Measurements from ENCODE around the gene ATP2B2. TPM values are rescaled to one million over a fixed set of nuclear protein-coding genes. Genes with fewer than 3 reads are reported as not detected.

Gene ATP2B2
- polyA plus RNA-seq, 3 donors = not detected

DNA sequence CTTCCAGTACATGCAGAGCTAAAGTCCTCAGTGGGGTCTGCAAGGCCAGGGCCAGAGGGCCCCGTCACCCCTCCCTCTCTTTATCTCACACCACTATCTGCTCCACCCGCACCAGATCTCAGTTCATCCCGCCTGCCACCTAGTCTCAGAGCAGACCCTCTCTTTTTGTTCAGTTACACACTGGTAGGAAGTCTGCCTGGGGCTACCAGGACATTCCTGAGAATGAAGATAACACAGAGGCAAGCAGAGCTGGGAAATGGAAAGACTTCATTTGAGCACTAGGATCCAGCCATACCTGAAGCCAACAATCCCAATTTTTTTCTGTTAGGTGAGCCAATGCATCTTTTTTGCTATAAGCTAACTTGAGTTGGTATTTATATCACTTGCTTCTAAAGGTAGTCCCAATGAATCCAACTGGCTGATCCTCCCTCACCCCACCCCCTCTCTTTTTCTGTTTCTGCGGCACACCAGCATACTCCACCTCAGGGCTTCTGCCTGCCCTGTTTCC, 24.5 kb downstream of the ATP2B2 start:
- Mint-ChIP-seq H3K36me3 (peaks cover 0 to 3% of the 10 kb centered on the region in 2 donors), H3K9me3 (peaks cover 12 to 22% (median 16%) of the 10 kb centered on the region in 7 donors), H3K27ac (no peak overlapping the region), H3K4me1 (no peaks in the 10 kb centered on the region), H3K4me3 (no peak overlapping the region), H3K27me3 (ENCODE audit: low read depth in 3 of 3) (peaks cover 2 to 6% (median 4%) of the 10 kb centered on the region in 3 donors)
- TF ChIP-seq, protein P1, sequence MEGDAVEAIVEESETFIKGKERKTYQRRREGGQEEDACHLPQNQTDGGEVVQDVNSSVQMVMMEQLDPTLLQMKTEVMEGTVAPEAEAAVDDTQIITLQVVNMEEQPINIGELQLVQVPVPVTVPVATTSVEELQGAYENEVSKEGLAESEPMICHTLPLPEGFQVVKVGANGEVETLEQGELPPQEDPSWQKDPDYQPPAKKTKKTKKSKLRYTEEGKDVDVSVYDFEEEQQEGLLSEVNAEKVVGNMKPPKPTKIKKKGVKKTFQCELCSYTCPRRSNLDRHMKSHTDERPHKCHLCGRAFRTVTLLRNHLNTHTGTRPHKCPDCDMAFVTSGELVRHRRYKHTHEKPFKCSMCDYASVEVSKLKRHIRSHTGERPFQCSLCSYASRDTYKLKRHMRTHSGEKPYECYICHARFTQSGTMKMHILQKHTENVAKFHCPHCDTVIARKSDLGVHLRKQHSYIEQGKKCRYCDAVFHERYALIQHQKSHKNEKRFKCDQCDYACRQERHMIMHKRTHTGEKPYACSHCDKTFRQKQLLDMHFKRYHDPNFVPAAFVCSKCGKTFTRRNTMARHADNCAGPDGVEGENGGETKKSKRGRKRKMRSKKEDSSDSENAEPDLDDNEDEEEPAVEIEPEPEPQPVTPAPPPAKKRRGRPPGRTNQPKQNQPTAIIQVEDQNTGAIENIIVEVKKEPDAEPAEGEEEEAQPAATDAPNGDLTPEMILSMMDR (IDR thresholded peaks at IDR 0.05) = no peak
- Histone ChIP-seq H4K20me1 (ENCODE audit: insufficient read depth, low read length) (no peaks in the 10 kb centered on the region), H3K4me3 (replicated peaks in 1 of 3; ENCODE audit: low read depth in 2 of 3, low read length in 3 of 3) (no peak overlapping the region), H2AFZ (ENCODE audit: insufficient read depth, low read depth, low read length, poor library complexity, severe bottlenecking) (no peak overlapping the region), H3K9ac (ENCODE audit: insufficient read depth, low read length, poor library complexity, severe bottlenecking) (no peak overlapping the region), H3K27ac (ENCODE audit: low read depth in 1 of 2, low read length in 2 of 2) (no peak overlapping the region), H3K9me3 (replicated peaks in 1 of 2; ENCODE audit: control insufficient read depth in 1 of 2, insufficient read depth in 1 of 2, low read length in 2 of 2) (peaks cover 7 to 10% of the 10 kb centered on the region in 2 donors), H3K4me2 (replicated peaks; ENCODE audit: extremely low read depth, low read length, poor library complexity, severe bottlenecking) (no peak overlapping the region), H3K4me1 (ENCODE audit: control insufficient read depth in 1 of 2, insufficient read depth in 2 of 2, low read length in 2 of 2) (no peaks in the 10 kb centered on the region), H3K27me3 (ENCODE audit: control insufficient read depth in 2 of 2, insufficient read depth in 2 of 2, low read length in 2 of 2) (no peaks in the 10 kb centered on the region), H3K79me2 (ENCODE audit: insufficient read depth, low read length) (no peaks in the 10 kb centered on the region), H3K36me3 (replicated peaks in 1 of 2; ENCODE audit: control insufficient read depth in 1 of 2, insufficient read depth in 2 of 2, low read length in 2 of 2) (no peaks in the 10 kb centered on the region)
- WGBS (ENCODE audit: insufficient coverage) = no CpG with 5 or more reads among the region's 4 CpGs
- no peak for DNase-seq
- intact Hi-C loops (cut with micrococcal nuclease) = no loop called here

DNA sequence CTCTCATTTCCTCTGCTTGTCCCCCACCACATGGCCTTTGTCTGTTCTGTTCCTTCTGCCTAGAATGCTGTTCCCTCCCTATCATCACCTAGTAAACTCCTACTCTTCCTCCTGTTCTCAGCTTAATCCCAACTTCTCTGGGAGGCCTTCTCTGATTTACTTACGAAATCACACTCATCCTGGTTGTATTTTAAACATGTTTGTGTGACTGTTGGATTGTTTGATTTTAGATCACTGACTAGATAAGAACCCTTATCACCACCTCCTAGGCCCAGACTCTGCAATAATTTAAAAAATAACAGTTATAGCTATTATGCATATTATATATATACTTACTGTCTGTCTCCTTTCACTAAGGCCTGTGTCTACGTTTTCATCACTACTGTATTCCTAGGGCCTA, 26.1 kb downstream of the ATP2B2 start:
- Histone ChIP-seq H3K9ac (ENCODE audit: insufficient read depth, low read length, poor library complexity, severe bottlenecking) (no peak overlapping the region), H3K27ac (ENCODE audit: low read depth in 1 of 2, low read length in 2 of 2) (no peak overlapping the region), H3K79me2 (ENCODE audit: insufficient read depth, low read length) (no peaks in the 10 kb centered on the region), H3K9me3 (replicated peaks in 1 of 2; ENCODE audit: control insufficient read depth in 1 of 2, insufficient read depth in 1 of 2, low read length in 2 of 2) (peaks cover 7 to 10% of the 10 kb centered on the region in 2 donors), H2AFZ (ENCODE audit: insufficient read depth, low read depth, low read length, poor library complexity, severe bottlenecking) (no peak overlapping the region), H3K27me3 (ENCODE audit: control insufficient read depth in 2 of 2, insufficient read depth in 2 of 2, low read length in 2 of 2) (no peaks in the 10 kb centered on the region), H3K4me1 (ENCODE audit: control insufficient read depth in 1 of 2, insufficient read depth in 2 of 2, low read length in 2 of 2) (no peaks in the 10 kb centered on the region), H3K4me3 (replicated peaks in 1 of 3; ENCODE audit: low read depth in 2 of 3, low read length in 3 of 3) (no peak overlapping the region), H4K20me1 (ENCODE audit: insufficient read depth, low read length) (no peaks in the 10 kb centered on the region), H3K36me3 (replicated peaks in 1 of 2; ENCODE audit: control insufficient read depth in 1 of 2, insufficient read depth in 2 of 2, low read length in 2 of 2) (no peaks in the 10 kb centered on the region), H3K4me2 (replicated peaks; ENCODE audit: extremely low read depth, low read length, poor library complexity, severe bottlenecking) (no peak overlapping the region)
- intact Hi-C loops (cut with micrococcal nuclease) = no loop called here
- Mint-ChIP-seq H3K36me3 (peaks cover 0 to 3% of the 10 kb centered on the region in 2 donors), H3K27ac (no peak overlapping the region), H3K27me3 (ENCODE audit: low read depth in 3 of 3) (peaks cover 2 to 6% (median 6%) of the 10 kb centered on the region in 3 donors), H3K4me1 (no peaks in the 10 kb centered on the region), H3K9me3 (peaks cover 12 to 22% (median 16%) of the 10 kb centered on the region in 7 donors), H3K4me3 (no peak overlapping the region)
- TF ChIP-seq, protein P1 (IDR thresholded peaks at IDR 0.05) = no peak
- no peak for DNase-seq
- no CpG with 5 or more reads among the region's 2 CpGs for WGBS (ENCODE audit: insufficient coverage)
